SK-N-MC (cell line): Measurements from ENCODE around the gene APOL1.

ENCODE experiments used
- DNase-seq: peaks from one replicate; pipeline ENCODE4 v3.0.0-alpha.2; 2011; ENCODE audit warnings: low read depth, low spot score
- H3K27ac ChIP-seq: fragments of 200-600 bp; sonication (generic); 2 replicates; pipeline ENCODE4 v1.5.1; 2016; ENCODE audit warnings: mixed run types
- H3K36me3 ChIP-seq: fragments of 200-600 bp; sonication (generic); 2 replicates; pipeline ENCODE4 v1.6.1; 2017; ENCODE audit warnings: antibody characterized with exemption, low read length, mixed read lengths; ENCODE audit not compliant: insufficient read depth
- H3K4me3 ChIP-seq: fragments of 200-600 bp; sonication (generic); 2 replicates; pipeline ENCODE4 v1.5.1; 2016
- H3K9ac ChIP-seq: fragments of 200-600 bp; sonication (generic); 2 replicates; pipeline ENCODE4 v1.8.0; 2017; ENCODE audit warnings: mixed run types, mixed read lengths; ENCODE audit not compliant: insufficient read length
- H3K9me3 ChIP-seq: fragments of 200-600 bp; sonication (generic); 2 replicates; pipeline ENCODE4 v1.6.1; 2017; ENCODE audit warnings: low read depth, mild to moderate bottlenecking, antibody characterized with exemption, low read length, moderate library complexity, mixed read lengths
- EZH2 ChIP-seq: fragments of 200-600 bp; sonication (generic); IDR thresholded peaks from one replicate; pipeline ENCODE4 v1.6.1; 2017; ENCODE audit warnings: antibody characterized with exemption
- FOXP2 ChIP-seq: optimal IDR thresholded peaks from 2 replicates; pipeline ENCODE3; 2011; ENCODE audit warnings: mild to moderate bottlenecking, moderate library complexity; ENCODE audit not compliant: insufficient read depth; ENCODE audit errors: extremely low read length, control extremely low read depth
- POLR2AphosphoS5 ChIP-seq: IDR thresholded peaks from 2 replicates; pipeline ENCODE4 v1.6.1; 2012; ENCODE audit warnings: mild to moderate bottlenecking, low read depth, low read length, borderline replicate concordance

The APOL1 gene

DNA sequence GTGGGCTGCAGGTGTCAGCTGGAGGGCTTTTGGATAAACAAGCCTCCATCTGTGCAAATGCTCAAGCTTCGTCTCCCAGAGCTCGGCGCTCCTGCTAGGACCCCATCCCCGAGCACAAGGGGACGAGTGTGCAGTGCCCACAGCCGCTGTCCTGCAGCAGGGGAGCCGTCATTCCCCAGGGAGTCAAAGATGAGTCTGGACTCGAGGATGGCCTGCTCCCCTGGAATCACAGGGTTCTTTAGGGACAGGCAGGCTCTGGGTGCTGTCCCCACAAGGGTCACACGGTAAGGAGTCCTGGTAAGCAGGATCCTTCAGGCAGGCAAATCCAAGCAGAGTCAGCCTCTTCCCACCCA, 50.2 kb downstream of the APOL1 start:
- H3K9me3 ChIP-seq: no peaks in the 10 kb centered on the region
- no peak overlapping the region for H3K9ac ChIP-seq
- H3K36me3 ChIP-seq: peaks cover 70% of the 10 kb centered on the region
- TF ChIP-seq FOXP2 (no peak), POLR2AphosphoS5 (no peak), EZH2 (no peak)
- H3K27ac ChIP-seq: no peak overlapping the region
- no peak for DNase-seq
- no peak overlapping the region for H3K4me3 ChIP-seq

DNA sequence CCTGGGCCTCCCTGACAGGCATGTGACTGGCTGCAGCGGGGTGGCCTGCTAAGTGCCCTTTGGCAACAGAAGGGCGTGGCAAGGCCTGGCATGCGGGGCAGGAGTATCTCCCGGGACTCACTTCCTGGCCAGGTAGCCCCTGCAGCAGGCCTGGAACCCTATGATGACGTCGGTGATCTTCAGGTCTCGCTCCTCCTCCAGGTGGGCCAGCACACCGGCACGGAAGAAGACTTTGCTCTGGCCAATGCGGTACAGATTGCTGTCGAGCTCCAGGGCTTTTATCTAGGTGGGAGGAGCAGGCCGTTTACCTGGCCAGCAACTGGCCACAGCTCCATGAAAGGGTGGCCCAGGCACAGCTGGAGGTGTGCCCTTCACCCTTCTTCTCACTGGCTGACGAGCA, 50.9 kb downstream of the APOL1 start:
- Histone ChIP-seq H3K4me3 (no peak overlapping the region), H3K27ac (no peak overlapping the region), H3K9ac (no peak overlapping the region), H3K36me3 (peaks cover 65% of the 10 kb centered on the region), H3K9me3 (no peaks in the 10 kb centered on the region)
- no peak for DNase-seq
- TF ChIP-seq EZH2 (no peak), FOXP2 (no peak), POLR2AphosphoS5 (no peak)

DNA sequence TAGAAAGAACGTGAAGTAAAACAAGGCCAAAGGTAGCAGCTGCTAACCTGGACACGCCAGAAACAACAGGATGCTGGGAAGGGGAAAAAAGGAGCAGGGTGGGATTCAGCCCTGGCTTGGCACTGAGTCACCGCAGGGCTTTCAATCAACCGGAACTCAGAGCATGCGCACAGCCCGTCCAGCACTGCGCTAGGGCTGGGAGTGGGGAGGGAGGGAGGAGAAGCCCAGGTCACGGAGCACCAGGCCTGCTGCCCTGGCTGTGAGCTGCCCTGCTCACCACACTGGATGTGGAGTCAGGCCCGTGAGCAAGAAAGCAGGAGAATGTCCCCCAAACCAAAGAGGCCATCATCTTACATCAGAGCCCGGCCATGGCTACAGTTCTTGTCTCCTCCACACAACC, 51.5 kb downstream of the APOL1 start:
- no peak for DNase-seq
- H3K9ac ChIP-seq: no peak overlapping the region
- peaks cover 69% of the 10 kb centered on the region for H3K36me3 ChIP-seq
- no peak overlapping the region for H3K27ac ChIP-seq
- H3K4me3 ChIP-seq: no peak overlapping the region
- no peaks in the 10 kb centered on the region for H3K9me3 ChIP-seq
- TF ChIP-seq EZH2 (no peak), POLR2AphosphoS5 (no peak), FOXP2 (no peak)

- Histone ChIP-seq H3K36me3 (peaks cover 65% of the 10 kb centered on the region), H3K9me3 (no peaks in the 10 kb centered on the region), H3K4me3 (no peak overlapping the region), H3K9ac (no peak overlapping the region), H3K27ac (no peak overlapping the region)
- no peak for TF ChIP-seq FOXP2
- no peak for TF ChIP-seq POLR2AphosphoS5
- TF ChIP-seq EZH2: no peak
- DNase-seq: no peak
Observed at GRCh38 chr22:36305813-36306212, 52.9 kb downstream of the APOL1 start.

- Histone ChIP-seq H3K9me3 (no peaks in the 10 kb centered on the region), H3K4me3 (no peak overlapping the region), H3K36me3 (peaks cover 65% of the 10 kb centered on the region), H3K9ac (no peak overlapping the region), H3K27ac (no peak overlapping the region)
- DNase-seq: no peak
- TF ChIP-seq FOXP2: no peak
- TF ChIP-seq POLR2AphosphoS5: no peak
- TF ChIP-seq EZH2: no peak
Observed at GRCh38 chr22:36306227-36306626, 53.3 kb downstream of the APOL1 start.

GRCh38 chr22:36308880-36309279, 55.9 kb downstream of the APOL1 start:
- no peaks in the 10 kb centered on the region for H3K9me3 ChIP-seq
- no peak overlapping the region for H3K4me3 ChIP-seq
- peaks cover 64% of the 10 kb centered on the region; the same call in 1 of the 2 replicates for H3K36me3 ChIP-seq
- TF ChIP-seq FOXP2 (no peak), EZH2 (no peak), POLR2AphosphoS5 (no peak)
- no peak for DNase-seq
- no peak overlapping the region for H3K9ac ChIP-seq
- no peak overlapping the region for H3K27ac ChIP-seq

DNA sequence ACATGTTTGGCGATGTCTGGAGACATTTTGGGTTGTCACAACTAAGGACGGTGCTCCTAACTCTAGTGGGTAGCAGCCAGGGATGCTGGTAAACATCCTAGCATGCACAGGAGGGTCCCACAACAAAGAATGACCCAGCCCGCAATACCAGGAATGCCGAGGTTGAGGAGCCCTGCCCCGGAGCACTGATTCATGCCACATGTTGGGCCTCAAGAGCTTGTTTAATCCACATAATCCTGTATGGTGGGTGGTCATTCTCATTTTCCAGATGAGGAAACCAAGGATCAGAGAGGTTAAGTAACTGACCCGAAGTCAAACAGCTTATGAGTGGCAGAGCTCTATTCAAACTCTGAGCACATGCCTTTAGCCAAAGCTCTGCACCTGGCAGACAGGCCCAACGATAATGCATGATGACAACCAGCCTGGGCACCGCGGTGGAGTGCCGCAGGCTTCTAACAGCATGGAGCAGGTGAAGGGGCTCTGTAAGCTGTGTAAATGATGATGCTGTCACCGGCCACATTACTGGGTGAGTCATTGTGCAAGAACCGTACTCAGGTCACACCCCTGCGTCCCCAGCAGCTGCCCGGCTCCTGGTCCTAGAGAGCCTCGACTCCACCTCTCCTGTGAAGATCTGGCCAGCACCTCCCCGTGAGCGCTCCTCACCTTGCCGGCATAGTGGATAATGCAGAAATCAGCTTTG, 58.6 kb downstream of the APOL1 start:
- no peak overlapping the region for H3K4me3 ChIP-seq
- no peak overlapping the region for H3K9ac ChIP-seq
- H3K27ac ChIP-seq: no peak overlapping the region
- H3K36me3 ChIP-seq: peaks cover 49% of the 10 kb centered on the region; the same call in 1 of the 2 replicates
- H3K9me3 ChIP-seq: no peaks in the 10 kb centered on the region
- DNase-seq: no peak
- no peak for TF ChIP-seq POLR2AphosphoS5

DNA sequence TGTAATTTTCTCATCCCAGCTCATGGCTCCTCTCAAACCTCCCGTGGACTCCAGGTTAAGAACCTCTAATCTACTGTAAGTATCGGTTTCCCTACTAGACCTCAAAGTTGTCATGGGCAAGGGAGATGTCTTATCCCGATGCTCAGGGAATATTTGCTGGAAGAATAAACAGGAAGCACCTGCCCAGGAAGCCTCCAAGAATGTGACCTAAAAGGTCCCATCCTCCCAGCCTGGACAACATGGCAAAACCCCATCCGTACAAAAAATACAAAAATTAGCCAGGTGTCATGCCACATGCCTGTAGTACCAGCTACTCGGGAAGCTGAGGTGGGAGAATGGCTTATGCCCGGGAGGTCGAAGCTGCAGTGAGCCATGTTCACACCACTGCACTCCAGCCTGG, 62.4 kb downstream of the APOL1 start:
- no peak for TF ChIP-seq FOXP2
- no peak for TF ChIP-seq POLR2AphosphoS5
- no peak for TF ChIP-seq EZH2
- Histone ChIP-seq H3K9me3 (no peaks in the 10 kb centered on the region), H3K27ac (no peak overlapping the region), H3K9ac (no peak overlapping the region), H3K36me3 (peaks cover 50% of the 10 kb centered on the region; the same call in 1 of the 2 replicates), H3K4me3 (no peak overlapping the region)
- DNase-seq: no peak

DNA sequence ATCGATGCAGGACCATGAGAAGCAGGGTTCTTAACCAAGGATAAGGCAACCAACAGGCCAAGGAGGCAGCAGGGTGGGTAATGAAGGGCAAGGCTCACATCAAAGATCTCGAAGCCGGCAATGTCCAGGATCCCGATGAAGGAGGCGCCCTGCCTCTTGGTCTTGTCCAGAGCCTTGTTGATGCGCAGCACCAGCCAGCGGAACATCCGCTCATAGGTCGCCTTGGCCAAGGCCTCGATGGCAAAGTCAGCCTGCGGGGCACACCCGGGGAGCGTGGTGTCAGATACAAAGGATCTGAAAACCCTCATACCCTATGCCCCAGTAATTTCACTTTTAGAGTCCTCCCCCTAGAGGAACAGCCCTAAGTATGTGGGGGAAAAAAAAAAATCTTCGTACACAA, 63.5 kb downstream of the APOL1 start:
- H3K36me3 ChIP-seq: peaks cover 46% of the 10 kb centered on the region; the same call in 1 of the 2 replicates
- H3K9ac ChIP-seq: no peak overlapping the region
- no peak overlapping the region for H3K4me3 ChIP-seq
- no peak overlapping the region for H3K27ac ChIP-seq
- H3K9me3 ChIP-seq: no peaks in the 10 kb centered on the region
- no peak for TF ChIP-seq POLR2AphosphoS5
- TF ChIP-seq EZH2: no peak
- TF ChIP-seq FOXP2: no peak
- no peak for DNase-seq
